GM12878 (cell line): ENCODE results near the gene SP4. TPM values are rescaled to one million over a fixed set of nuclear protein-coding genes. Genes with fewer than 3 reads are reported as not detected.

Experiments used
- ATAC-seq: fragments of 200-7000 bp; cut with Tn5 transposase; 3 replicates; pipeline ENCODE4 v1.9.1; 2020; ENCODE audit warnings: mild to moderate bottlenecking, moderate library complexity
- BruUV-seq: library from RNA; stranded (reverse); fragments of 400-500 nt; replicated peaks from 2 replicates; lab custom pipeline; 2021; lab: Mats Ljungman, UMichigan
- CTCF ChIA-PET: fragments of 300-600 bp; sonication (Branson Sonifier 250); formaldehyde crosslinking; extraction: SDS; loops from one replicate; lab custom pipeline; 2021; ENCODE audit warnings: inconsistent platforms; lab: Yijun Ruan, JAX
- POLR2A ChIA-PET: fragments of 350-600 bp; formaldehyde crosslinking; extraction: SDS; loops from one replicate; lab custom pipeline; 2021; ENCODE audit warnings: inconsistent platforms; lab: Charles Lee
- RAD21 ChIA-PET: fragments of 300-600 bp; sonication (Branson Sonifier 250); formaldehyde crosslinking; loops from one replicate; lab custom pipeline; 2023; ENCODE audit warnings: antibody characterized with exemption; ENCODE audit not compliant: unreplicated experiment; lab: Charles Lee
- SMC1A ChIA-PET: fragments of 300-600 bp; sonication (Branson Sonifier 250); formaldehyde crosslinking; loops from one replicate; lab custom pipeline; 2023; ENCODE audit not compliant: unreplicated experiment, uncharacterized antibody; lab: Charles Lee
- DNase-seq: peaks from one replicate; pipeline ENCODE4 v3.0.0-alpha.2; 2011; ENCODE audit warnings: low read depth, low spot score
- FAIRE-seq: peaks from 3 replicates; lab custom pipeline; 2011; peaks lifted over from hg19 to GRCh38; lab: Jason Lieb, UNC
- H2AFZ ChIP-seq: 2 replicates; pipeline ENCODE4 v1.6.0; 2011; ENCODE audit warnings: low read depth, low read length, control low read depth; ENCODE audit not compliant: control insufficient read depth
- H3K27ac ChIP-seq: 2 replicates; pipeline ENCODE4 v1.5.1; 2011; ENCODE audit warnings: control low read depth; ENCODE audit not compliant: control insufficient read depth, insufficient read depth
- H3K27me3 ChIP-seq, 2 experiments: replicated peaks in 1 of 2; 2 replicates each; pipeline versions ENCODE4 v1.6.0 to v1.6.1; 2011; ENCODE audit warnings: low read length in 1 of 2; ENCODE audit not compliant: control insufficient read depth in 2 of 2, insufficient read depth in 2 of 2
- H3K36me3 ChIP-seq, 2 experiments: 2 replicates each; pipeline ENCODE4 v1.5.1; 2011; ENCODE audit warnings: low read length in 1 of 2; ENCODE audit not compliant: control insufficient read depth in 2 of 2, insufficient read depth in 2 of 2
- H3K4me1 ChIP-seq: 2 replicates; pipeline ENCODE4 v1.6.1; 2011; ENCODE audit warnings: mild to moderate bottlenecking, low read length, moderate library complexity, mixed read lengths; ENCODE audit not compliant: control insufficient read depth, insufficient read depth
- H3K4me2 ChIP-seq: 2 replicates; pipeline ENCODE4 v1.6.0; 2011; ENCODE audit warnings: control low read depth; ENCODE audit not compliant: control insufficient read depth, insufficient read depth
- H3K4me3 ChIP-seq: fragments of 200-600 bp; sonication (generic); 2 replicates; pipeline ENCODE4 v1.5.1; 2016
- H3K79me2 ChIP-seq: 2 replicates; pipeline ENCODE4 v1.6.0; 2011; ENCODE audit warnings: low read length; ENCODE audit not compliant: control insufficient read depth, insufficient read depth
- H3K9ac ChIP-seq: 2 replicates; pipeline ENCODE4 v1.8.0; 2011; ENCODE audit warnings: low read length, control low read depth, mixed read lengths; ENCODE audit not compliant: control insufficient read depth, insufficient read depth
- H3K9me3 ChIP-seq: replicated peaks from 3 replicates; pipeline ENCODE4 v1.5.1; 2011; ENCODE audit warnings: mild to moderate bottlenecking, low read length; ENCODE audit not compliant: control insufficient read depth, insufficient read depth
- H4K20me1 ChIP-seq: 2 replicates; pipeline ENCODE4 v1.6.0; 2011; ENCODE audit not compliant: control insufficient read depth, insufficient read depth
- FOXM1 ChIP-seq: IDR thresholded peaks from 2 replicates; pipeline ENCODE4 v1.6.1; 2012; ENCODE audit warnings: low read depth, mild to moderate bottlenecking, inconsistent platforms, low read length, moderate library complexity
- IKZF1 ChIP-seq: fragments of 450-650 bp; conservative IDR thresholded peaks from 2 replicates; pipeline ENCODE4 v1.6.1; 2017; ENCODE audit warnings: antibody characterized with exemption, mild to moderate bottlenecking
- POLR2A ChIP-seq: IDR thresholded peaks from 2 replicates; pipeline ENCODE4 v1.6.1; 2011; ENCODE audit warnings: low read depth, mild to moderate bottlenecking, low read length
- POLR2AphosphoS5 ChIP-seq: IDR thresholded peaks from 2 replicates; pipeline ENCODE4 v1.6.1; 2011; ENCODE audit warnings: mild to moderate bottlenecking, low read length, inconsistent platforms
- SMAD5 ChIP-seq: IDR thresholded peaks from 2 replicates; pipeline ENCODE4 v1.6.1; 2016; ENCODE audit warnings: antibody characterized with exemption, low read depth
- SMARCA5 ChIP-seq: fragments of 450-650 bp; IDR thresholded peaks from 2 replicates; pipeline ENCODE4 v1.6.1; 2017; ENCODE audit warnings: mild to moderate bottlenecking
- SP1 ChIP-seq: IDR thresholded peaks from one replicate; pipeline ENCODE4 v1.6.1; 2011; ENCODE audit warnings: low read depth, low read length
- USF1 ChIP-seq: IDR thresholded peaks from 2 replicates; pipeline ENCODE4 v1.6.1; 2011; ENCODE audit warnings: borderline replicate concordance, low read depth, mild to moderate bottlenecking, moderate library complexity, mixed read lengths, low read length; ENCODE audit not compliant: insufficient read depth; ENCODE audit errors: extremely low read length
- WGBS: methylation state at CpG from one replicate; pipeline ENCODE4 v1.1.6; 2016; ENCODE audit warnings: low lambda C conversion rate; ENCODE audit not compliant: insufficient replicate concordance, insufficient coverage; ENCODE audit errors: missing lambda C conversion rate; 5-methylcytosine and 5-hydroxymethylcytosine counted together
- in situ Hi-C: fragments of 300-500 bp; cut with MboI; formaldehyde crosslinking; loops from 9 replicates; pipeline ENCODE4 v1.14.3; 2018; ENCODE audit warnings: mixed read lengths
- intact Hi-C: fragments of 100-400 bp; cut with micrococcal nuclease; formaldehyde crosslinking; loops from one replicate; pipeline ENCODE4 v1.14.2; 2022; ENCODE audit not compliant: unreplicated experiment
- polyA plus RNA-seq, 11 experiments: library from polyadenylated mRNA; depleted of rRNA in 4 of 11; unstranded in 6 of 11; stranded (reverse) in 5 of 11; fragments of >200 nt; fragmentation: Nextera tagmentation in 4 of 11; fragmentation: Illumina TruSeq in 1 of 11; extraction: Ambion mirVana in 4 of 11; extraction: Trizol in 1 of 11; gene quantifications; 1 replicate in 1 of 11; 2 replicates in 10 of 11; pipeline versions ENCODE4 v1.2.1 to v1.2.3, GENCODE V29; 2011 to 2016; ENCODE audit warnings: inconsistent platforms in 2 of 11, missing spikeins in 2 of 11, low read depth in 1 of 11
- total RNA-seq, 4 experiments: library from RNA; depleted of rRNA in 3 of 4; stranded (reverse); fragments of >200 nt in 3 of 4; fragmentation: Illumina TruSeq in 1 of 4; extraction: Trizol in 1 of 4; gene quantifications; 2 replicates each; pipeline versions ENCODE4 v1.2.1 to v1.2.3, GENCODE V29; 2013 to 2021

SP4 gene
- total and polyA plus RNA-seq, 10 of the 15 experiments (the other 5 are each of a cell fraction or from before 2014, with no cell fraction given) = 6.2 to 32.4 (median 16.1) TPM

DNA sequence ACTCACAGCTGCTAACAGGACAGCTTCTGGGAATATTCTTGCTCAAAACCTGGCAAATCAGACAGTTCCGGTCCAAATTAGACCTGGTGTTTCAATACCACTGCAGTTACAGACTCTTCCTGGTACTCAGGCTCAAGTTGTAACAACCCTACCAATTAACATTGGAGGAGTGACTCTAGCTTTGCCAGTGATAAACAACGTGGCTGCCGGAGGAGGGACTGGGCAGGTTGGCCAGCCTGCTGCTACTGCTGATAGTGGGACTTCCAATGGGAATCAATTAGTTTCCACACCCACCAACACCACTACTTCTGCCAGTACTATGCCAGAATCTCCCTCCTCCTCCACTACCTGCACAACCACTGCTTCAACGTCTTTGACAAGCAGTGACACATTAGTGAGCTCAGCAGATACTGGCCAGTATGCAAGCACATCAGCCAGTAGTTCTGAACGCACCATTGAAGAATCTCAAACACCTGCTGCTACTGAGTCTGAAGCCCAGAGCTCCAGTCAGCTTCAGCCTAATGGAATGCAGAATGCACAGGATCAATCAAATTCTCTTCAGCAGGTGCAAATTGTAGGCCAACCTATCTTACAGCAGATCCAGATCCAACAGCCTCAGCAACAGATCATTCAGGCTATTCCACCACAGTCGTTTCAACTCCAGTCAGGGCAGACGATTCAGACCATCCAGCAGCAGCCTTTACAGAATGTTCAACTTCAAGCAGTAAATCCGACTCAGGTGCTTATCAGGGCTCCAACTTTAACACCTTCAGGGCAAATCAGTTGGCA lies 2.1 kb downstream of the SP4 start:
- POLR2A ChIA-PET = interaction anchor here (3.3 kb wide), 1 partner anchor 11 kb away, joined by 13 read pairs; no protein-coding TSS in a partner anchor
- no peak for FAIRE-seq

More for the DNA sequence above, 2.1 kb downstream of the SP4 start:
- ChIA-PET CTCF (interaction anchor here (0.6 to 2.9 kb wide), 5 partner anchors 18 to 169 kb away, joined by 3 to 13 read pairs (median 4); no protein-coding TSS in a partner anchor), RAD21 (interaction anchor here (0.6 to 2.5 kb wide), 10 partner anchors 11 to 169 kb away, joined by 3 to 17 read pairs (median 4); no protein-coding TSS in a partner anchor), SMC1A (interaction anchor here (0.7 to 2.2 kb wide), 14 partner anchors 9 to 168 kb away, joined by 3 to 8 read pairs (median 4); no protein-coding TSS in a partner anchor)
- Histone ChIP-seq H3K9me3 (no peaks in the 10 kb centered on the region), H3K79me2 (peaks cover 40% of the 10 kb centered on the region), H3K4me1 (peaks cover 15% of the 10 kb centered on the region), H2AFZ (no peak overlapping the region), H3K27ac (no peak overlapping the region), H3K9ac (no peak overlapping the region), H3K4me2 (peak overlapping the region; percentile 71), H3K27me3 (no peaks in the 10 kb centered on the region), H3K4me3 (peak overlapping the region; percentile 95), H3K36me3 (peaks cover 0 to 4% of the 10 kb centered on the region in 2 experiments; a peak in 1 of 4 replicates), H4K20me1 (no peaks in the 10 kb centered on the region)
- no peak for DNase-seq
- TF ChIP-seq SMAD5 (0 out of 2 replicates have a peak, but pooled peaks have one; percentile 20), FOXM1 (no peak), IKZF1 (0 out of 2 replicates have a peak, but pooled peaks have one; percentile 11), SMARCA5 (no peak), USF1 (no peak), SP1 (no peak), POLR2AphosphoS5 (0 out of 2 replicates have a peak, but pooled peaks have one; percentile 36), POLR2A (0 out of 2 replicates have a peak, but pooled peaks have one; percentile 12)
- BruUV-seq = no TSS peak
- WGBS = 82% methylated on average over 8 of the region's 8 CpGs
- intact Hi-C loops (loop anchor here (5.0 kb wide), 1 partner anchor 128 kb away; no protein-coding TSS in a partner anchor), in situ Hi-C loops (no loop called here)
- no peak for ATAC-seq
